Muscle layer of colon (tissue), 2 donors: ENCODE results near the gene SDHAF4.

Experiments
- H3K27ac ChIP-seq: one replicate; pipeline ENCODE4 v1.7.0; 2013; ENCODE audit warnings: low read depth, mild to moderate bottlenecking, low read length, moderate library complexity
- H3K27me3 ChIP-seq, 2 donors: one replicate each; pipeline ENCODE4 v1.7.0; 2013; ENCODE audit warnings: low read length in 2 of 2, mild to moderate bottlenecking in 2 of 2; ENCODE audit not compliant: insufficient read depth in 2 of 2, control insufficient read depth in 1 of 2
- H3K36me3 ChIP-seq: one replicate; pipeline ENCODE4 v1.7.0; 2013; ENCODE audit warnings: mild to moderate bottlenecking, low read length; ENCODE audit not compliant: insufficient read depth
- H3K4me1 ChIP-seq: one replicate; pipeline ENCODE4 v1.7.0; 2013; ENCODE audit warnings: mild to moderate bottlenecking, low read length; ENCODE audit not compliant: insufficient read depth
- H3K4me3 ChIP-seq, 2 donors: one replicate each; pipeline ENCODE4 v1.7.0; 2013; ENCODE audit warnings: low read length in 2 of 2, low read depth in 1 of 2, mild to moderate bottlenecking in 1 of 2, moderate library complexity in 1 of 2
- H3K9ac ChIP-seq: one replicate; pipeline ENCODE4 v1.7.0; 2013; ENCODE audit warnings: low read length
- H3K9me3 ChIP-seq: one replicate; pipeline ENCODE4 v1.7.0; 2013; ENCODE audit warnings: mild to moderate bottlenecking, low read length
- donor health status: abdominal sarcoma.
- donor health status: Adenocarcinoma of cecum.

SDHAF4 gene

DNA sequence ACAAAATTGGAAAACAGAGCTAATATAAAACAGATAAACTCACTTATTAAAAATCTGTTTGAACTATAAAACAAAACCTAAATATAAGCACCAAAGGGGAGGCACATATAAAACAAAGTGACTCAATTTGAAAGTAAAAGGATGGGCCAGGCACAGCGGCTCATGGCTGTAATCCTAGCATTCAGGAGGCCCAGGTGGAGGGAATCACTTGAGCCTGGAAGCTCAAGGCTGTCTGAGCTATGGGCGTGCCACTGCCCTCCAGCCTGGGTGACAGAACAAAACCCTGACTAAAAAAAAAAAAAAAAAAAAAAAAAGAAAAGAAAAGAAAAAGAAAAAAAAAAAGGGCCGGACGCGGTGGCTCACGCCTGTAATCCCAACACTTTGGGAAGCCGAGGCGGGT lies 69.9 kb downstream of the SDHAF4 start:
- H3K36me3 ChIP-seq, result no peaks in the 10 kb centered on the region
- H3K4me1 ChIP-seq, result no peaks in the 10 kb centered on the region
- H3K27ac ChIP-seq, result no peak overlapping the region
- H3K4me3 ChIP-seq, result no peak overlapping the region
- H3K27me3 ChIP-seq, result no peaks in the 10 kb centered on the region
- H3K9ac ChIP-seq, result no peak overlapping the region
- H3K9me3 ChIP-seq, result no peaks in the 10 kb centered on the region

DNA sequence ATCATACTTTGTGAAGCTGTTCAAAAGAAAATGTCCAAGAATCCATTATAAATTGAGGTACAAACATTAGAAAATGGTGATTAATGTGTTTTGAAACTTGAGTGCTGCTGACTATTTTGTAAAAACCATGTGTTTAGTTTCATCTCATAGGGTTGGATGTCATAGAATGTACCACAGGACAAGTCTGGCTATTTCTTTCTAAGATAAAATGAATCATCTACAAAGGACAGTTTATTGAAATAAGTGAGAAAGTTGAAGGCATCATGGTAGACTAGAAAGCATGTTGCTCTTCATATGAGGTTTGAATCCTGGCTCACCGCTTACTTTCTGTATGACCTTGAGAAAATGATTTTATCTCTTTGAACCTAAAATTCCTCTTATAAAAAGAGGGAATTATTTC lies 71.7 kb downstream of the SDHAF4 start:
- Histone ChIP-seq H3K4me1 (no peaks in the 10 kb centered on the region), H3K36me3 (no peaks in the 10 kb centered on the region), H3K27me3 (no peaks in the 10 kb centered on the region), H3K9me3 (no peaks in the 10 kb centered on the region), H3K27ac (no peak overlapping the region), H3K9ac (no peak overlapping the region), H3K4me3 (no peak overlapping the region)
